MV-4-11 (cell line): ENCODE data around the gene LTF.

ENCODE experiments used
- DNase-seq: peaks from one replicate; lab custom pipeline; 2025; lab: John Stamatoyannopoulos, UW

Gene LTF

GRCh38 chr3:46468753-46469600, 4.3 kb upstream of the LTF start:
- no peak for DNase-seq

GRCh38 chr3:46467562-46467961, 2.9 kb upstream of the LTF start:
- DNase-seq: no peak

GRCh38 chr3:46466871-46467403, 2.2 kb upstream of the LTF start:
- DNase-seq: no peak

- DNase-seq: no peak
Observed at GRCh38 chr3:46466273-46466672, 1.6 kb upstream of the LTF start.

DNA sequence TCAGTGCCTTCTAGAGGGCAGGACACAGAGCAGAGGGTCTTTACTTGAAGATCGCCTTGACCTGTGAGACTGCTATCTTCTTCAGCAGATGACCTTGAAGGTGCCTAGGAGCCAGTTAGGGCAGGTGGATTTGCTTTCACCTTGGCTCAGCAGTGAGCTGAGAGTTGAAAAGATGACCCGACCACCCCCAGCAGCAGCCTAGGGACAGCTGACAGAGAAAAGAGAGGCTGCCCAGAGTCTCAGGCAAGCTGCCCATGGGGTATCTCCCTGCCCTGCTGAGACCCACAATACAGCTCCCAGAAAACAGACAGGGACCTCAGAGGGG, 453 bp upstream of the LTF start:
- DNase-seq: no peak

- no peak for DNase-seq
Observed at GRCh38 chr3:46463868-46464241, 850 bp downstream of the LTF start.

- no peak for DNase-seq
Observed at GRCh38 chr3:46463120-46463867, 1.4 kb downstream of the LTF start.

DNA sequence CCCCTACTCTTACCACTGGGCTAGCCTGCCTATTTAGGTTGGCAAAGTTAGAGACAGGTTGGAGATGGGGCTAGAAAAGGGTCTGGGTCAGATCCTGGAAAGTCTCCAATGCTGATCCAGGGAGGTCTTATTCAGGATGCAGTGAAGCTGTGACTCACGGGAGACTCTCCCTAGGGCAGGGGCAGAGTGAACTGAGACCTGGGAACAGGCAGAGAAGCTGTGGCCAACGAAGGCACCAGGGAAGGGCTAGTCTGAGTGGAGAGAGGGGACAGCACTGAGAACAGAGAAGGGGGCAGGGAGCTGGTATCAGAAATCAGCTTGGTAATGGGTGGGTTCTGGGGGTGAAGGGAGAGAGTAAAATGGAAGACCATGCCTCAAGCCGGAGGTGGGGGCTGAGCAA, 2.2 kb downstream of the LTF start:
- no peak for DNase-seq

DNA sequence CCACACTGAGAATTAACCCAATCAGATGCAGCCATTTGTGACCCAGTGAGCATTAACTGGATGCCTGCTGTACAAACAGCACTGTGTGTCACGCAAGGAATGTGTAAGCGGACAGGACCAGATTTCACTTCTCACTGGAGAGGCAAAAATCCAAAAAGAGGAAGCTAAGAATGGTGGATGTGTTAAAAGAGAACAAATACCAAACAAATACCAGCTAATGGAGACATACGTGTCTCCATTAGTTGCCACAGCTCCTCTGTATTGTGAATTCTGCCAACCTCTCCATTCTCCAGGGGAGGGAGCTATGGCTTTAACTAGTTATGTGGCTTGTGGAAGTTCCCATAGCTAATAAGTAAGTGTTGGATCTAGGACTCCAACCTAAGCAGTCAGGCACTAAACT, 2.6 kb downstream of the LTF start:
- DNase-seq: peak; percentile 89

DNA sequence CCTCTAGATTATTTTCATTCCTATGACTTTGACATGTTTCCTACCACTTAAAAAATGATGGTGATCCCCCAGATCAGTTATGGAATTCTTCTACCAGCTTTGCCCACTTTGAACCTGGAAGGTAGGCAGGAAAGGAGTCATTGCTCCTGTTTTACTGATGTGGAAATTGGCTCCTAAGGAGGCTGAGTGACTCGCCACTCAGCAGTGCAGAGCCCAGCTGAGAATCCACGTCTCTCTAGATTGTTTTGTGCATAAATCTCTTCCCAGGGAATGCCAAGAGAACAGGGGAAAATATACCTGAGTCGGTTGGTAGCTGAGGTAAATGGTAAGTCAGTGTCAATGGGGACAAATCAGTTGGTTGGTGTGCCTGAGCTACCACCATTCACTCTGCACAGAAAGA, 4.7 kb downstream of the LTF start:
- DNase-seq: no peak

- no peak for DNase-seq
Observed at GRCh38 chr3:46456118-46456517, 8.6 kb downstream of the LTF start.

DNA sequence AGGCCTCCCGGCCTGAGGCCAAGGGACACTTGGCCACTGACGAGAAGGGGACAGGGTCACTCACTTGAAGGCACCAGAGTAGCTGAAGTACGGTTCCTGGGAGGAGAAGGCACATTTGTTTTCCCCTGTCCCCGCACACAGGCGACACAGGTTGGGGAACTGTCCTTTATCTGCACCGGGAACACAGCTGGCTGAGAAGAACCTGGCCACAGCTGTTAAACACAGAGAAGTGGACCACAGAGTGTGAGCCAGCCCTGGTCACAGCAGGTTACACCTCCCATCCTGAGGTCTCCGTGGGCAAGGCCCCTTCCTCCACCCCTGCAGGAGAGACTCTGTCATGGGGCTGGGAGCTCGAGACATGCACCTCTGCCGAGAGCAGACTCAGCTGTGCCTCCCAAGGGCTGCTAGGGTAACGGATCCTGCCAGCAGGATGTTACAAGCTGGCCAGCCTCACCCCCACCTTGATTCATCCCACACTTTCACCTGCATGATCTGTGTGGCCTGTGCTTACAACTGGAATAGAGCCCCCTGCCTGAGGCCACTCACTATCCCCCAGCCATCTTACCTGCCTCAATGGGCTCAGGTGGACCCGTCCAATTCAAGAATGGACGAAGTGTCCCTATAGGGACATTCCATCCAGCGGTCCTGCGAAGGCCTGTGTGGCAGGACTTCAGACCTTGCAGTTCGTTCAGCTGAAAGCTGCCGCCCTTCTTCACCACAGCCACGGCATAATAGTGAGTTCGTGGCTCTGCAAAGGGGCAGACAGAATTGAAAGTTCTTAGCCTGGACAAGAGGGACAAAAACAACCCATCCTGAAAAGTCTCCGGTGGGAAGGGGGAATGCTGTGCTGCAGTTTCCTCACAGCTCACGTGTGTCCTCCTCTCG, 9.2 kb downstream of the LTF start:
- DNase-seq: no peak

GRCh38 chr3:46454606-46455005, 10.1 kb downstream of the LTF start:
- no peak for DNase-seq

GRCh38 chr3:46454209-46454595, 10.5 kb downstream of the LTF start:
- DNase-seq: no peak

DNA sequence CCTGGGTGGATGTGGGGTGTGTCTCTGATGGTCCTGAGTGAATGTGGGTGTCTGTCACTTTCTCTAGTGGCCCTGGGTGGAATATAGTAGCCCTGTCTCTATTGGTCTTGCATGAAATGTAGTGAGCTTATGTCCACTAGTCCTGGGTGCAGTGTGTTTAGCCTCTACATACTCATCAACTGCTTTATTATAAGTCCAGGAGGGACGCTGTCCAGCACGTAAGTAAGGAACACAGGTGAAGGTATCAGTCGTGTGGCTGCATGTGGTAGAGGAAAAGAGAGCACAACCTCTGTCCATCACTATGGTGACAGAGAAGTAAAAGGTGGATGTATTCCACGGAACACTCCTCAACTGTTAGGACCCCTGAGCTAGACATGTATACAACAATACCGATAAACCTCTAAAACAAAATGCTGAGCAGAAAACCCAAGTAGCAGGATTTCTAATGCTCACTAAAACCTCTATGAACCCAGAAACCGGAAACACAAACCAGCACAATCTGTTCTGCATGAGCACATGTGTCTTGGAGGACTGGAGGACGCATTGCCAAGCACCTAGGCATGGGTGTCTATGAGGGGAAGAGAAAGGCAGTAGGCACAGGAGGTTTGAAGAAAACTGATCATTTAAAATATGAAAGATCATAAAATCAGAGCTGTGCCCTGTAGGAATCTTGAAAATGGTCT, 11.0 kb downstream of the LTF start:
- DNase-seq: no peak

- DNase-seq: no peak
Observed at GRCh38 chr3:46449755-46450552, 14.8 kb downstream of the LTF start.

GRCh38 chr3:46448721-46449120, 16.0 kb downstream of the LTF start:
- DNase-seq: no peak

DNA sequence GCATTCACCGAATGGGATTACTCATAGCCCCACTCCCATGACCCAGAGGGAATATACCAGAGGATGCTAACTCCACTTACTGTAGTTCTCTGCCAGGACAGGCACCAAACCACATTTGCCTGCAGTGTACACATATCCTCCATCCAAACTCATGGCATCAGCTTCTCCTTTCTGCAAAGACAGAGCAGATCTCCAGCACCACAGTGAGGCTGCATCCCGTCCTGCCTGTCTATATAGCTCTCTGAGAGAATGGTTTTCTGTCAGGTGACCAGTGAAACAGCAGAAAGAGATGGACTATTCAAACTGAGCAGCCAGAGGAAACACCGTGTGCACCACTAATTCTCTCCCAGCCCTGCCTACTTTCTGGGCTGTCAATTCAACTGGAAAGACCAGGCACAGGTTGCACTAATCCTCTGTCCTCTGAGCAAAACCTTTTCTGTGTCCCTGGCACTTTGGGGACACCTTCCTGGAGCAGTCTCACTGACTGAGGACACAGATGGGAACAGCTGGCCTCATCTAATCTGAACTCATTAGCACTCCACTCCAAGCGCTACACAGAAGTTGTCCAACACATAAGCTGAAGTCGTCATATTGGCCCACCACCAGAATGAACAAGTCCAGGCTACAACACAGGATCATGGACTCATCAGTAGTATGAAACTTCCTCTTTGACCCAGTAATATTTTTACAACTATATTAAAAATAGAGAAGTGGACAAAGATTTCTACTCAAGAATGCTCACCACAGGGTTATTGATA, 17.3 kb downstream of the LTF start:
- DNase-seq: peak; percentile 57

GRCh38 chr3:46442576-46443530, 21.9 kb downstream of the LTF start:
- DNase-seq: peak; percentile 48
